Osteocyte (in vitro differentiated cells): ENCODE results near the gene FUT6. TPM values are rescaled to one million over a fixed set of nuclear protein-coding genes. Genes with fewer than 3 reads are reported as not detected.
"Not testable (repeated sequence)": the region's sequence is repeated elsewhere in the genome, so short reads cannot be mapped to it uniquely, and the experiment has no call there.

Experiments
- DNase-seq: peaks from one replicate; pipeline ENCODE4 v3.0.0; 2021; ENCODE audit warnings: mixed read lengths; ENCODE audit not compliant: unreplicated experiment; ENCODE audit errors: extremely low spot score
- H3K27ac Mint-ChIP-seq: one replicate; pipeline ENCODE4 v1.8.0; 2021; ENCODE audit warnings: mild to moderate bottlenecking, mixed read lengths; ENCODE audit not compliant: unreplicated experiment
- H3K27me3 Mint-ChIP-seq: one replicate; pipeline ENCODE4 v1.8.0; 2021; ENCODE audit warnings: mixed read lengths; ENCODE audit not compliant: unreplicated experiment
- H3K36me3 Mint-ChIP-seq: one replicate; pipeline ENCODE4 v1.8.0; 2021; ENCODE audit warnings: mixed read lengths; ENCODE audit not compliant: unreplicated experiment
- H3K4me1 Mint-ChIP-seq: one replicate; pipeline ENCODE4 v1.8.0; 2021; ENCODE audit warnings: mixed read lengths; ENCODE audit not compliant: unreplicated experiment
- H3K4me3 Mint-ChIP-seq: one replicate; pipeline ENCODE4 v1.8.0; 2021; ENCODE audit warnings: mild to moderate bottlenecking, moderate library complexity, mixed read lengths; ENCODE audit not compliant: unreplicated experiment
- H3K9me3 Mint-ChIP-seq: one replicate; pipeline ENCODE4 v1.8.0; 2021; ENCODE audit warnings: mixed read lengths; ENCODE audit not compliant: unreplicated experiment
- CTCF ChIP-seq: fragments of 200-600 bp; sonication (generic); IDR thresholded peaks from 2 replicates; pipeline ENCODE4 v1.5.0; 2021; ENCODE audit warnings: antibody characterized with exemption, mild to moderate bottlenecking, moderate library complexity
- total RNA-seq: library from RNA; stranded (reverse); gene quantifications from 2 replicates; pipeline ENCODE4 v1.2.1, GENCODE V29; 2021

Gene FUT6
- total RNA-seq, 1 donor from 2014 or later = not detected

GRCh38 chr19:5864725-5865486, 25.4 kb upstream of the FUT6 start:
- Mint-ChIP-seq H3K27me3 (peaks cover 6% of the 10 kb centered on the region), H3K4me1 (no peaks in the 10 kb centered on the region), H3K27ac (no peak overlapping the region), H3K9me3 (no peaks in the 10 kb centered on the region), H3K36me3 (no peaks in the 10 kb centered on the region), H3K4me3 (no peak overlapping the region)
- no peak for DNase-seq
- no peak for TF ChIP-seq CTCF

GRCh38 chr19:5864013-5864720, 24.7 kb upstream of the FUT6 start:
- Mint-ChIP-seq H3K36me3 (no peaks in the 10 kb centered on the region), H3K27me3 (peaks cover 6% of the 10 kb centered on the region), H3K4me1 (no peaks in the 10 kb centered on the region), H3K9me3 (no peaks in the 10 kb centered on the region), H3K27ac (no peak overlapping the region), H3K4me3 (no peak overlapping the region)
- TF ChIP-seq CTCF = no peak
- no peak for DNase-seq

- peaks cover 6% of the 10 kb centered on the region for H3K27me3 Mint-ChIP-seq
- H3K4me3 Mint-ChIP-seq = no peak overlapping the region
- no peaks in the 10 kb centered on the region for H3K4me1 Mint-ChIP-seq
- no peak for TF ChIP-seq CTCF
- no peak for DNase-seq
- H3K9me3 Mint-ChIP-seq = no peaks in the 10 kb centered on the region
- no peaks in the 10 kb centered on the region for H3K36me3 Mint-ChIP-seq
- no peak overlapping the region for H3K27ac Mint-ChIP-seq
Observed at GRCh38 chr19:5863030-5863665, 23.6 kb upstream of the FUT6 start.

GRCh38 chr19:5857203-5858081, 17.9 kb upstream of the FUT6 start:
- Mint-ChIP-seq H3K27me3 (peaks cover 17% of the 10 kb centered on the region), H3K4me1 (no peaks in the 10 kb centered on the region), H3K27ac (no peak overlapping the region), H3K36me3 (no peaks in the 10 kb centered on the region), H3K9me3 (no peaks in the 10 kb centered on the region), H3K4me3 (no peak overlapping the region)
- DNase-seq = no peak
- TF ChIP-seq CTCF = no peak

- not testable (repeated sequence) for H3K4me1 Mint-ChIP-seq, H3K36me3 Mint-ChIP-seq, DNase-seq, H3K9me3 Mint-ChIP-seq, H3K4me3 Mint-ChIP-seq, H3K27ac Mint-ChIP-seq
- H3K27me3 Mint-ChIP-seq = peaks cover 18% of the 10 kb centered on the region
Observed at GRCh38 chr19:5855151-5855550, 15.6 kb upstream of the FUT6 start.

- not testable (repeated sequence) for H3K9me3 Mint-ChIP-seq, H3K4me1 Mint-ChIP-seq, DNase-seq, H3K27ac Mint-ChIP-seq, H3K4me3 Mint-ChIP-seq, H3K36me3 Mint-ChIP-seq
- peaks cover 18% of the 10 kb centered on the region for H3K27me3 Mint-ChIP-seq
Observed at GRCh38 chr19:5854121-5854520, 14.6 kb upstream of the FUT6 start.
